Smooth muscle cell of trachea (primary cell): ENCODE measurements around the gene GBA3. TPM values are rescaled to one million over a fixed set of nuclear protein-coding genes. Genes with fewer than 3 reads are reported as not detected.

Experiments
- total RNA-seq: library from RNA; depleted of rRNA; stranded (reverse); fragments of >200 nt; gene quantifications from 2 replicates; pipeline ENCODE4 v1.2.1, GENCODE V29; 2014

Gene GBA3
- not detected in 2 replicates for total RNA-seq

GRCh38 chr4:22692736-22693135 lies at the start of gene GBA3:
Gene GBA3, plus strand, starts transcription at chr4:22692937.

Other genes with a start within 250 kb of the GBA3 start
- 18.5 and 20.7 TPM in 2 replicates for gene ADGRA3, start 176.9 kb upstream of the GBA3 start, total RNA-seq